Right atrium auricular region (tissue), 2 donors: ENCODE measurements around the gene GPR176. TPM values are rescaled to one million over a fixed set of nuclear protein-coding genes. Genes with fewer than 3 reads are reported as not detected.

Source experiments
- DNase-seq: peaks from one replicate; pipeline ENCODE4 v3.0.0-alpha.2; 2019; ENCODE audit warnings: low spot score
- H3K27ac ChIP-seq, 2 donors: fragments of 200-600 bp; sonication (generic); 1 replicate in 1 of 2; 2 replicates in 1 of 2; pipeline ENCODE4 v1.5.1; 2016 to 2019
- H3K27me3 ChIP-seq, 2 donors: fragments of 200-600 bp; sonication (generic); one replicate each; pipeline versions ENCODE4 v1.5.1 to v1.6.0; 2017 to 2019
- H3K36me3 ChIP-seq: fragments of 200-600 bp; sonication (generic); one replicate; pipeline ENCODE4 v1.5.1; 2016
- H3K4me1 ChIP-seq, 2 donors: fragments of 200-600 bp; sonication (generic); one replicate each; pipeline versions ENCODE4 v1.5.1 to v1.6.0; 2017 to 2019
- H3K4me3 ChIP-seq, 2 donors: fragments of 200-600 bp; sonication (generic); 1 replicate in 1 of 2; 2 replicates in 1 of 2; pipeline ENCODE4 v1.5.1; 2017 to 2019; ENCODE audit warnings: mild to moderate bottlenecking in 1 of 2, moderate library complexity in 1 of 2
- H3K9me3 ChIP-seq, 2 donors: fragments of 200-600 bp; sonication (generic); one replicate each; pipeline ENCODE4 v1.5.1; 2019
- total RNA-seq, 2 donors: library from RNA; depleted of rRNA; stranded (reverse); fragments of >200 nt; gene quantifications; one replicate each; pipeline ENCODE4 v1.1.0, GENCODE V29; 2016
- TF ChIP-seq, protein P1 (sequence below), 2 donors: fragments of 200-600 bp; sonication (generic); IDR thresholded peaks; one replicate each; pipeline ENCODE4 v1.5.1; 2019; ENCODE audit warnings: antibody characterized with exemption in 2 of 2

The GPR176 gene
- total RNA-seq, 2 donors from 2014 or later: 4.3 to 6.7 TPM

- H3K9me3 ChIP-seq: no peaks in the 10 kb centered on the region
- no peak overlapping the region for H3K27ac ChIP-seq
- DNase-seq: no peak
- H3K4me3 ChIP-seq: no peak overlapping the region
- TF ChIP-seq, protein P1, sequence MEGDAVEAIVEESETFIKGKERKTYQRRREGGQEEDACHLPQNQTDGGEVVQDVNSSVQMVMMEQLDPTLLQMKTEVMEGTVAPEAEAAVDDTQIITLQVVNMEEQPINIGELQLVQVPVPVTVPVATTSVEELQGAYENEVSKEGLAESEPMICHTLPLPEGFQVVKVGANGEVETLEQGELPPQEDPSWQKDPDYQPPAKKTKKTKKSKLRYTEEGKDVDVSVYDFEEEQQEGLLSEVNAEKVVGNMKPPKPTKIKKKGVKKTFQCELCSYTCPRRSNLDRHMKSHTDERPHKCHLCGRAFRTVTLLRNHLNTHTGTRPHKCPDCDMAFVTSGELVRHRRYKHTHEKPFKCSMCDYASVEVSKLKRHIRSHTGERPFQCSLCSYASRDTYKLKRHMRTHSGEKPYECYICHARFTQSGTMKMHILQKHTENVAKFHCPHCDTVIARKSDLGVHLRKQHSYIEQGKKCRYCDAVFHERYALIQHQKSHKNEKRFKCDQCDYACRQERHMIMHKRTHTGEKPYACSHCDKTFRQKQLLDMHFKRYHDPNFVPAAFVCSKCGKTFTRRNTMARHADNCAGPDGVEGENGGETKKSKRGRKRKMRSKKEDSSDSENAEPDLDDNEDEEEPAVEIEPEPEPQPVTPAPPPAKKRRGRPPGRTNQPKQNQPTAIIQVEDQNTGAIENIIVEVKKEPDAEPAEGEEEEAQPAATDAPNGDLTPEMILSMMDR (IDR thresholded peaks at IDR 0.05): no peak
- no peaks in the 10 kb centered on the region for H3K4me1 ChIP-seq
- H3K27me3 ChIP-seq: no peaks in the 10 kb centered on the region
- no peaks in the 10 kb centered on the region for H3K36me3 ChIP-seq
Measured at GRCh38 chr15:39807791-39808190, 112.3 kb downstream of the GPR176 start.

DNA sequence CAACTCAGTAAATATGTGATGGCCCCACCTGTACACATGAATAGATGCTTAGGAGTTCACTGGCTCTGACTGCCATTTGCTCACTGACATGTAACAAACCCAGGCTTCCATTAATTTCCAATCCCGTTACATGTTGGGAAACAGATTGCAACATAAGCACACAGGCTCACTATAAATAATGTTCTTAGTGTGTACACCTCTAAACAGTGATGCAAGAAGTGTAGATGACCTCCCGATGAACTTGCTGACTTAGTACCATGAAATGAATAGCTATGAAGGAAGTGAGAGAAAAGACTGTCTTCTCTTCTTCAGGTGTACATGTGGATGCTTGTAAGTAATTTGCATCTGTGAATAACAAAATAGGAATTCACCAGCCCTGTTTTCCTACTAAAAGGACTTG, 116.0 kb downstream of the GPR176 start:
- TF ChIP-seq, protein P1 (IDR thresholded peaks at IDR 0.05): no peak
- H3K4me1 ChIP-seq: no peaks in the 10 kb centered on the region
- no peak overlapping the region for H3K27ac ChIP-seq
- H3K4me3 ChIP-seq: no peak overlapping the region
- DNase-seq: no peak
- H3K27me3 ChIP-seq: no peaks in the 10 kb centered on the region
- no peaks in the 10 kb centered on the region for H3K36me3 ChIP-seq
- no peaks in the 10 kb centered on the region for H3K9me3 ChIP-seq

DNA sequence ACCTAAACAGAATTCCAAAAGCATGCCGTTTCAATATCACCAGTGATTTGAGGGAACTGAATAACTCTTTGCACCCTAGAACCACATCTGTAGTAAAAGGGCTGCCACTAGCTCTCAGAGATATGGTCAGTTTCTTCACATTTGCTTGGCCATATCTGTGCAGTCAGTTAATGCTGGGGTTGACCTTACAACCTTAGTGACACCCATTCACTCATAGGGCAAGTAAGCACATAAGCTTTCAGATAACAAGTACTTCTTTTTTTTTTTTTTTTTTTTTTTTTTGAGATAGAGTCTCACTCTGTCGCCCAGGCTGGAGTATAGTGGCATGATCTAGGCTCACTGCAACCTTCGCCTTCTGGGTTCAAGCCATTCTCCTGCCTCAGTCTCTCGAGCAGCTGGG, 117.0 kb downstream of the GPR176 start:
- no peaks in the 10 kb centered on the region for H3K27me3 ChIP-seq
- no peaks in the 10 kb centered on the region for H3K9me3 ChIP-seq
- no peaks in the 10 kb centered on the region for H3K36me3 ChIP-seq
- TF ChIP-seq, protein P1 (IDR thresholded peaks at IDR 0.05): no peak
- H3K27ac ChIP-seq: no peak overlapping the region
- H3K4me1 ChIP-seq: no peaks in the 10 kb centered on the region
- no peak overlapping the region for H3K4me3 ChIP-seq
- no peak for DNase-seq

DNA sequence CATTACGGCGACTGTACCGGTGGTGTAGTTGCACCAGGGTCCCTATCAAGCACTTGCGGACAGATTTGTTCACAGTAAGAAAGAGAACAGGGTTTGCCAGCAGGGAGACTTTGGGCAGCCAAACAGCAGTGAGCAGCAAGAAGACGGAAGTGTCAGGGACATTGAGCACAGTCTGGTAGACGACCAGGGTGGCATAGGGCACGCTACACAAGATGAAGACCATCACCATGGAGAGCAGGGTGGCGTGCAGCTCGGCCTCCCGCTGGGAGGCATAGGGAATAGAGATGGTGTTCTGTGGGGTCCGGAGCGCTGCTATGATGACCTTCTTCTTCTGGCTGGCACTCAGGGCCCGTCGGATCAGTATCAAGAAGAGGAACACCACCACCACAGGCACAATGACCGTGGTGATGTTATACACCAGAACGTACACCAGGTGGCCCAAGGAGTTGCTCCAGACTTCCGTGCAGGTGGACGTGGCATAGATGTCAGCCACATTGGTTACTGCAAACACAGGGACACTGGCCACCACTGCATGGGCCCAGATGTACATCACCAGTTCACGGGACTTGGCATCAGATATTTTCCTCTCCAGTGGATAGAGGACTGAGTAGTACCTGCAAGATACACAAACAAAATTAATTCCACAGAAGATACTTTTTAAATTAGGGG, 118.3 kb downstream of the GPR176 start:
- Histone ChIP-seq H3K27me3 (no peaks in the 10 kb centered on the region), H3K4me3 (no peak overlapping the region), H3K36me3 (no peaks in the 10 kb centered on the region), H3K4me1 (no peaks in the 10 kb centered on the region), H3K9me3 (no peaks in the 10 kb centered on the region), H3K27ac (no peak overlapping the region)
- TF ChIP-seq, protein P1 (IDR thresholded peaks at IDR 0.05): peak in 1 of 2 donors; percentile 48
- no peak for DNase-seq

GRCh38 chr15:39799552-39800011, 120.5 kb downstream of the GPR176 start:
- Histone ChIP-seq H3K9me3 (no peaks in the 10 kb centered on the region), H3K27ac (no peak overlapping the region), H3K27me3 (no peaks in the 10 kb centered on the region), H3K36me3 (no peaks in the 10 kb centered on the region), H3K4me1 (no peaks in the 10 kb centered on the region), H3K4me3 (no peak overlapping the region)
- TF ChIP-seq, protein P1 (IDR thresholded peaks at IDR 0.05): no peak
- no peak for DNase-seq

DNA sequence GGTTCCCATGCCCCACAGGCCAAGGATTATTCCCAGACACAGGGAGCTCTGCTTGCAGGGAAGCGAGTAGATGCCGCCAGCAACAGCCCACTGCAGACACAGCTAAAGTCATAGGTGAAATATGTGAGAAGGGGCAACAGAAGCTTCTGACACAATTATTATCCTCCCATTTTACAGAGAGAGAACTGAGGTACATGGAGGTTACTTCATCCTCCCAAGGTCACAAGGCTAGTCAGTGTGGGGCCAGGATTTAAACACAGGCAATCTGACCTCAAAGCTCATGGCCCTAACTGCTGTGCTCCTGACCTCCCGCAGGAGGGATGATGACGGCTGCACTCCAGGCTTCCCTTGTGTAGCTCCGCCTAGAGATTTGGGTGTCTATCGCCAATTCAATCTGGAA, 121.7 kb downstream of the GPR176 start:
- Histone ChIP-seq H3K27ac (no peak overlapping the region), H3K9me3 (no peaks in the 10 kb centered on the region), H3K36me3 (no peaks in the 10 kb centered on the region), H3K4me1 (no peaks in the 10 kb centered on the region), H3K4me3 (no peak overlapping the region), H3K27me3 (no peaks in the 10 kb centered on the region)
- TF ChIP-seq, protein P1 (IDR thresholded peaks at IDR 0.05): no peak
- DNase-seq: no peak
